GM18511 (cell line): Measurements from ENCODE around the gene GLT8D2.
"Not testable (repeated sequence)": the region's sequence is repeated elsewhere in the genome, so short reads cannot be mapped to it uniquely, and the experiment has no call there.

ENCODE experiments used
- ATAC-seq: cut with Tn5 transposase; IDR thresholded peaks from one replicate; pipeline ENCODE4 v1.9.1; 2021; ENCODE audit warnings: mild to moderate bottlenecking, moderate library complexity; ENCODE audit not compliant: unreplicated experiment

The GLT8D2 gene

GRCh38 chr12:104054681-104055346 lies 4.8 kb upstream of the GLT8D2 start:
- ATAC-seq, result no peak

- no peak for ATAC-seq
These were observed 449 bp upstream of the GLT8D2 start for GRCh38 chr12:104050436-104050835.

- no peak for ATAC-seq
These were observed 597 bp downstream of the GLT8D2 start for GRCh38 chr12:104049278-104049902.

- ATAC-seq, result no peak
These were observed 1.2 kb downstream of the GLT8D2 start for GRCh38 chr12:104048811-104049210.

- no peak for ATAC-seq
These were observed 1.8 kb downstream of the GLT8D2 start for GRCh38 chr12:104048162-104048561.

- no peak for ATAC-seq
These were observed 3.7 kb downstream of the GLT8D2 start for GRCh38 chr12:104046306-104046705.

- no peak for ATAC-seq
These were observed 5.8 kb downstream of the GLT8D2 start for GRCh38 chr12:104044158-104044557.

- no peak for ATAC-seq
These were observed 7.4 kb downstream of the GLT8D2 start for GRCh38 chr12:104042580-104042979.

- not testable (repeated sequence) for ATAC-seq
These were observed 10.2 kb downstream of the GLT8D2 start for GRCh38 chr12:104039769-104040168.

GRCh38 chr12:104036143-104036542 lies 13.8 kb downstream of the GLT8D2 start:
- not testable (repeated sequence) for ATAC-seq

GRCh38 chr12:104030596-104030995 lies 19.4 kb downstream of the GLT8D2 start:
- not testable (repeated sequence) for ATAC-seq

GRCh38 chr12:104026841-104027599 lies 23.0 kb downstream of the GLT8D2 start:
- no peak for ATAC-seq

- no peak for ATAC-seq
These were observed 24.2 kb downstream of the GLT8D2 start for GRCh38 chr12:104025771-104026170.

- no peak for ATAC-seq
These were observed 25.6 kb downstream of the GLT8D2 start for GRCh38 chr12:104024348-104024747.

GRCh38 chr12:104023710-104024109 lies 26.3 kb downstream of the GLT8D2 start:
- no peak for ATAC-seq

GRCh38 chr12:104022786-104023185 lies 27.2 kb downstream of the GLT8D2 start:
- ATAC-seq, result no peak

GRCh38 chr12:104021862-104022261 lies 28.1 kb downstream of the GLT8D2 start:
- ATAC-seq, result not testable (repeated sequence)

- no peak for ATAC-seq
These were observed 37.7 kb downstream of the GLT8D2 start for GRCh38 chr12:104012331-104012730.

GRCh38 chr12:104011253-104011652 lies 38.7 kb downstream of the GLT8D2 start:
- no peak for ATAC-seq

GRCh38 chr12:104010606-104011169 lies 39.3 kb downstream of the GLT8D2 start:
- no peak for ATAC-seq

GRCh38 chr12:104010121-104010520 lies 39.9 kb downstream of the GLT8D2 start:
- ATAC-seq, result no peak

GRCh38 chr12:104006929-104007328 lies 43.1 kb downstream of the GLT8D2 start:
- no peak for ATAC-seq
